ENCODE measurements around the gene NGFR. TPM values are rescaled to one million over a fixed set of nuclear protein-coding genes. Genes with fewer than 3 reads are reported as not detected.
A peak's percentile ranks its signal among the peaks of the same experiment; 100 is the strongest.

NGFR gene
- total RNA-seq, 1 experiment from 2014 or later = not detected

- Histone ChIP-seq H3K9me3 (ENCODE audit: low read length) (no peaks in the 10 kb centered on the region), H3K36me3 (ENCODE audit: low read depth, low read length) (no peaks in the 10 kb centered on the region), H2AFZ (ENCODE audit: low read length) (no peak overlapping the region), H3K4me2 (ENCODE audit: low read length) (no peak overlapping the region), H4K20me1 (ENCODE audit: low read length) (no peaks in the 10 kb centered on the region), H3K27ac (ENCODE audit: low read length) (no peak overlapping the region), H3F3A (ENCODE audit: low read length, unreplicated experiment) (no peaks in the 10 kb centered on the region), H3K4me3 (ENCODE audit: low read length) (no peak overlapping the region), H3K27me3 (ENCODE audit: low read length) (no peaks in the 10 kb centered on the region), H3K79me2 (ENCODE audit: low read length) (no peaks in the 10 kb centered on the region), H3K9ac (ENCODE audit: low read length) (no peak overlapping the region), H3K4me1 (ENCODE audit: insufficient read depth, low read length) (peaks cover 14% of the 10 kb centered on the region), H3K9me2 (replicated peaks; ENCODE audit: low read length) (no peaks in the 10 kb centered on the region)
- ChIA-PET CTCF (no interaction called here), POLR2A (ENCODE audit: unreplicated experiment) (no interaction called here)
- DNase-seq = no peak
- no peak for ATAC-seq
- no TSS peak for BruUV-seq (replicated peaks)
- intact Hi-C loops (cut with micrococcal nuclease) = no loop called here
- no peak for TF ChIP-seq EZH2phosphoT487 (IDR thresholded peaks at IDR 0.05; ENCODE audit: borderline replicate concordance, low read length)
- TF ChIP-seq EZH2 (IDR thresholded peaks at IDR 0.05; ENCODE audit: low read length, unreplicated experiment) = no peak
- TF ChIP-seq CTCF (conservative IDR thresholded peaks at IDR 0.05; ENCODE audit: low read depth, low read length) = no peak
These were observed 18.5 kb downstream of the NGFR start for GRCh38 chr17:49513641-49514040.

- no peaks in the 10 kb centered on the region for H3K9me2 ChIP-seq (replicated peaks; ENCODE audit: low read length)
- POLR2A ChIA-PET (ENCODE audit: unreplicated experiment) = no interaction called here
- TF ChIP-seq CTCF (conservative IDR thresholded peaks at IDR 0.05; ENCODE audit: low read depth, low read length) (peak; percentile 48), EZH2 (IDR thresholded peaks at IDR 0.05; ENCODE audit: low read length, unreplicated experiment) (no peak), EZH2phosphoT487 (IDR thresholded peaks at IDR 0.05; ENCODE audit: borderline replicate concordance, low read length) (no peak)
- CTCF ChIA-PET = no interaction called here
- H3K27me3 ChIP-seq (ENCODE audit: low read length) = no peaks in the 10 kb centered on the region
- peaks cover 8% of the 10 kb centered on the region for H3K4me1 ChIP-seq (ENCODE audit: insufficient read depth, low read length)
- H3K27ac ChIP-seq (ENCODE audit: low read length) = no peak overlapping the region
- no peaks in the 10 kb centered on the region for H3K79me2 ChIP-seq (ENCODE audit: low read length)
- ATAC-seq = peak; percentile 47; the same call in 1 of the 2 replicates
- no peak for DNase-seq
- no peak overlapping the region for H3K4me3 ChIP-seq (ENCODE audit: low read length)
- no peaks in the 10 kb centered on the region for H3K36me3 ChIP-seq (ENCODE audit: low read depth, low read length)
- no peaks in the 10 kb centered on the region for H4K20me1 ChIP-seq (ENCODE audit: low read length)
- H2AFZ ChIP-seq (ENCODE audit: low read length) = no peak overlapping the region
- no peak overlapping the region for H3K9ac ChIP-seq (ENCODE audit: low read length)
- H3K9me3 ChIP-seq (ENCODE audit: low read length) = no peaks in the 10 kb centered on the region
- intact Hi-C loops (cut with micrococcal nuclease) = no loop called here
- H3F3A ChIP-seq (ENCODE audit: low read length, unreplicated experiment) = no peaks in the 10 kb centered on the region
- no peak overlapping the region for H3K4me2 ChIP-seq (ENCODE audit: low read length)
- BruUV-seq (replicated peaks) = no TSS peak
These were observed 19.1 kb downstream of the NGFR start for GRCh38 chr17:49514071-49514721.

- Histone ChIP-seq H3K36me3 (ENCODE audit: low read depth, low read length) (no peaks in the 10 kb centered on the region), H3K9me3 (ENCODE audit: low read length) (no peaks in the 10 kb centered on the region), H3K4me2 (ENCODE audit: low read length) (no peak overlapping the region), H3K4me1 (ENCODE audit: insufficient read depth, low read length) (peaks cover 3% of the 10 kb centered on the region; the same call in 1 of the 2 replicates), H3K4me3 (ENCODE audit: low read length) (no peak overlapping the region), H3K27ac (ENCODE audit: low read length) (no peak overlapping the region), H3K27me3 (ENCODE audit: low read length) (no peaks in the 10 kb centered on the region; the same call in 1 of the 2 replicates), H3K9ac (ENCODE audit: low read length) (no peak overlapping the region), H2AFZ (ENCODE audit: low read length) (peak overlapping the region; percentile 54), H3F3A (ENCODE audit: low read length, unreplicated experiment) (no peaks in the 10 kb centered on the region), H4K20me1 (ENCODE audit: low read length) (no peaks in the 10 kb centered on the region), H3K79me2 (ENCODE audit: low read length) (no peaks in the 10 kb centered on the region), H3K9me2 (replicated peaks; ENCODE audit: low read length) (no peaks in the 10 kb centered on the region)
- BruUV-seq (replicated peaks) = no TSS peak
- intact Hi-C loops (cut with micrococcal nuclease) = no loop called here
- DNase-seq (peak; percentile 46), ATAC-seq (peak; percentile 88)
- no peak for TF ChIP-seq CTCF (conservative IDR thresholded peaks at IDR 0.05; ENCODE audit: low read depth, low read length)
- no peak for TF ChIP-seq EZH2phosphoT487 (IDR thresholded peaks at IDR 0.05; ENCODE audit: borderline replicate concordance, low read length)
- no peak for TF ChIP-seq EZH2 (IDR thresholded peaks at IDR 0.05; ENCODE audit: low read length, unreplicated experiment)
- ChIA-PET POLR2A (ENCODE audit: unreplicated experiment) (no interaction called here), CTCF (no interaction called here)
These were observed 20.2 kb downstream of the NGFR start for GRCh38 chr17:49515196-49515770.
